AG20443 (cell line): ENCODE results near the gene HMGN3.

ENCODE experiments used
- DNase-seq: peaks from one replicate; pipeline ENCODE4 v3.0.0; 2012; ENCODE audit warnings: low spot score, mixed read lengths

HMGN3 gene

DNA sequence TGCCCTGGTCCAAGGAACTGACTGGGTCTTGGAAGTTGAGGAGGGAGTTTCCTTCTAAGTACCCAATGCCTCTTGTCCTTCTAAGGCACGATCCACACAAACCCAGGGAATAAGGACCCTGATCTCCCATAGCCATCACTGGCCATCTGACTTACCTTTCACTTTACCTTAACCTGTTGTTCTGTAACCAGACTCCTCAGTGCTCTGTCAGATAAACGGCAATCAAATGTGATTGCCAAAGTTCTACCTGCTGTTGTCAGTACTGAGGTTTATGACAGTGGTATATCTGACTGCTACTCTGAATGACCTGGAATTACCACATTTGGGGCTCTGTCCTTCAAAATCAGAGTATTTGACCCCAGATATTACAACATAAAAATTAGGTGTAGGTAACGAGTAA is 49.8 kb downstream of the HMGN3 start:
- DNase-seq, result no peak

DNA sequence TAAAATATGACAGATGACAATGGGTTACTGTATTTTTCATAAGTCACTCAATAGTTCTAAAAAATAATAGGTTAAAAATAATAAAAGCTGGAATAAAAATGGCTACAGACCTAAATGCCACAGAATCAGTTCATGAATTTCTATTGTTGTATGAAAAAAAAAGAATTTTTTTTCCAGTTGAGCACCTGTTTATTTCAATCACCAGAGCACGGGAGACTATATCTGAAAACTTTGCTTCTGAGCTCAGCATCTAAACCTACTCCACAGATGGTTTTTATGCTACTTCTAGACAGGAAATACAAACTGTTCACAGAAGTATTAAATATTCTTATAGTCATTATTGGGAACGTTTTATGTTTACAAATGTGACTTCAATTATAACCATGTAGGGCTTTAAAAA is 50.4 kb downstream of the HMGN3 start:
- no peak for DNase-seq

DNA sequence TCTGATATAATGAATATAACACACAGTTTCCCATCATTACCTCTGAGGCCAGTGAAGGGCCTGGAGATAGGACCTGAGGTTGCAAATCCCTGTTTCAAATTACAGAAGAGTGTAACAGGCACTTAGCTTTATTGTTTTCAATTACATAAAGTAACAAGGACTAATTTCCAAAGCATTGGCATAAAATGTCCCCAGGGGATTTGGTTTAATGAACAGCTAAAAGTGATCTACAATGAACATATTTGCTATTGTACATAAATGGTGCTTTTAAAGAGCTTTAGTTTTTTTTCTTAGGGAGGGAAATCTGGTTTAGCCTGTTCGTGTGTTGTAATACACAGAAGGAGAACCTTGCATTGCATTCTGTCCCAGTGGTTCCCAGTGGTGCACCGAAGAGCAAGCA is 54.4 kb downstream of the HMGN3 start:
- no peak for DNase-seq

DNA sequence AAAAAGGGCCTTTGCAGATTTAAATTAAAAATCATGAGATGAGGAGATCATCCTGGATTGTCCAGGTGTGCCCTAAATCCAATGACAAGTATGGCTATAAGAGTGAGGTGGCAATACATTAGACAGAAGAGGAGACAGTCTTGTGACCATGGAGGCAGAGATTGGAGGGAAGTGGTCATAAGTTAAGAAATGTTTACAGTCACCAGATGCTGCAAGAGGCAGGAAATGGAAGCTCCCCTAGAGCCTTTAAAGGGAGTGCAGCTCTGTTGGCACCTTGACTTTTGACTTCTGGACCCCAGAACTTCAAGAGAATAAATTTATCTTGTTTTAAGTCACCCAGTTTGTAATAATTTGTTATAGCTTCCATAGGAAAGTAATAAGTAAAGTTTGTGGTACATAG is 61.1 kb downstream of the HMGN3 start:
- no peak for DNase-seq

DNA sequence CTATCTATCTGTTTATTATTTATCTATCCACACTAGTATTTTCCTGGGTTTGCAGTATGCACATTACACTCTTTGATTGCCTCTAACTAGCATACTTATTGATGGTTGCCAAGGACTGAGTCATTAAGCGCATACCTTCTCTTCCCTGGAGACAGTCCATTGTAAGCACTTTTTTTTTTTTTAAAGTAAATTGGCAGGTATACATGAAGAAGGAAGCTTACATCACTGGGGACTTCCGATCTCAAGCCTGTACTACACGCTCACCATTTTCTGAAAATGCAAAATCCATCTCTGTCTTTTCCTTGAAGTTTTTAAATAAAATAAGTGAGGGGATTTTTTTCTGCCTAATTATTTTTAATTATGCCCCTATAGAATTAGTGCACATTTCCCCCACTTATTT is 63.5 kb downstream of the HMGN3 start:
- DNase-seq, result no peak

DNA sequence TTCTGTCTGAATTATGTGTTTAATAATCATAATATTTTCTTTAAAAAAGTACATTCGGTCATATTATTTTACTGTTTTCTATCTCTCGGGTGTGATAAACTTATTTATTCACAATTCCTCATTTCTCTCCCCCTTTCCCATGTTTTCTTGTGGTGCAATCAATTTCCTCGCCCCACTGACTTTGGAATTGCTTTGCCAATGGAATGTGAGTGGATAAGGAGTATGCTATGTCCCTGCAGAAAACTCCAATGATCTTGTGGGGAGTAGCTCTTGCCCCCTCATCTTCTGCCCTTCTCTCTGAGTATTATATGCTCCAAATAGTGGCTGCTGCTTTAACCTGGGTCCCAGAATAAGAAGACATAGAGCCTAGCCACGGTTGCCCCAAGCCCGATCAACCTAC is 64.1 kb downstream of the HMGN3 start:
- DNase-seq, result no peak

DNA sequence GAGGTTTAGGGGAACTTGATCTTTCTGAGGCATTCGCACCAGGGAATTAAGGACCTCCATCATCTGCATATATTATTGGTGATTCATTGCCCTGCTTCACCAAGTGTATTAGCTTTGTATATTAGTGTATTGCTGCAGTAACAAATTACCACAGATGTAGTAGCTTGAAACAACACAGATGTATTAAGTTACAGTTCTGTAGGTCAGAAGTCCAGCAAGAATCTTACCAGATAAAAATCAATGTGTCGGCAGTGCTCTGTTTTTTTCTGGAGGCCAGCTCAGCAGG is 65.8 kb downstream of the HMGN3 start:
- DNase-seq, result no peak

DNA sequence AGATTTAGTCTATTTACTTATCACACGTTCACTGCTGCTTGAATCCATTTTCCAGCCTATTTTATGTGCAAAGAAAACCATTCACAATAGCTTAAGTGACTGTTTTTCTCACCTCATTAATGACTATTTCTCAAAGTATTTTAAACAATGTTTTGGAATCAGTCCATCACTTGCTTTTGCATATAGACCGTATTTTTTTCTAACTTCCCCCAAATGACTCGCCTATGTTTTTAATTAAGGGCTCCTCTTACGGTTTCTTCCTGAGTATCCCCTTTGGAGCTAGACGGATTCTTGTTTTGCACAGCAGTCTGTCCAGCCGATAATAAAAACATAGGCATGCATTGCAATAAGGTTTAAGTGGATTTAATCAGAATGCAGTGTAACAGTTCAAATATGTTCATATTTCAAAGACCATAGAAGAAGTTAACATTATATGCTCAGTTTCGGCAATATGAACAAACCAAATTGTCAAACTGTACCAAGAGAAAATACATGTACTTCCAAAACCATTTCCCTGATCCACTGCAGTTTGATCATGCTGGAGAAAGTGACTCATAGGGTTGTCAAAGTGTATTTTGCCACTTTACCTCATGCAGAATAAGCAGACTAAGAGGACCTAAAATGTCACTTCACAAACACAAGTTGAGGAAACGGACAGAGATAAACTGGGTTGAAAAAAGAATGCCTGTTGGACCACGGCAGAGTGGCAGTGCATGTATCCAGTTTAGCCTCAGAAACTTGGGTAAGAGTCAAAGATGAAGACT is 66.4 kb downstream of the HMGN3 start:
- no peak for DNase-seq

DNA sequence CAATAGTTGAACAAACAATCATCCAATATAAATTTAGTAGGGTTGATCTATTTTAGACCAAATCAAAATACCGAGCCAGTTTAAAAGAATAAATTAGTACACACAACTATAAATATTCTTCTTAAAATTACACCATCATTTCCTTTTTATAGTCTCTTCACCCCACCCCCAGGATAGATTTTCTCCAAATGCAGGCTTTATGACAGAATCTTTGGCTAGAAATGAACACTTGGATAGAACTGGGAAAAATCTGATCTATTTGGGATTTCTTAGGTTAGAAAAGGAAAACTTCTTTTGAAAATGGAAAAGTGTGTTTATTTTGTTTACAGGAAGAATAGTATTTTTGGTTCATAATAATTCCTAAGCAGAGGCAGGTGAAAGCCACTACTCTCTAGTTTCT is 74.6 kb downstream of the HMGN3 start:
- DNase-seq, result no peak

DNA sequence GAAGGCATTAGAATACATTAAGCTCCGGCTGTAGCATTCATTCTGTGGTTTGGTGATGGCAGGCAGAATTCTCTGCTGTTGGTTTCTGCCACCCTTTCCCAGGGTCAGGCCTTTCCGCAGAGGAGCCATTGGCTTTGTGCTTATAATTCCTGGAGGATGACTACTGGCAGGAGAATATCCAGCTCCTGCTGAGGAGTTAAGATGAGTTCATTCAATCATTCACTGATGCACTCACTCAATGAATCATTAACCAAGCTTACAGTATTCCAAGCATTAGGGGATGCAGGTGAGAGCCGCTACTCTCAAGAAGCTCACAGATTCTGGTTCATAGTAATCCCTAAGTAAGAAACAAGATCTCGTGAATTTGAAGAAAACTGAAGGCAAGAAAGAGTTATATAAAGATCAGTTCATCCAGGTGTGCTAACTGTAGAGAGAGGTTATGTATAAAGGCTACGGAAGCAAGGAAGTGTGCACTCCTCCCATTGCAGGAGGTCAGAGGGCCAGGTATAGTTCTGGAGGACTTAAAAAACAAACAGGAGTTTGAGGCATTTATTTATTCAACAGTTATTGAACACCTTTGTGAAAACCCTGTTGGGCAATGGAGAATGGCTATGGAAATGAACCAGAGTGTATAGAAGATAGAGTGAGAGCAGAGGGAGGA is 75.5 kb downstream of the HMGN3 start:
- no peak for DNase-seq

DNA sequence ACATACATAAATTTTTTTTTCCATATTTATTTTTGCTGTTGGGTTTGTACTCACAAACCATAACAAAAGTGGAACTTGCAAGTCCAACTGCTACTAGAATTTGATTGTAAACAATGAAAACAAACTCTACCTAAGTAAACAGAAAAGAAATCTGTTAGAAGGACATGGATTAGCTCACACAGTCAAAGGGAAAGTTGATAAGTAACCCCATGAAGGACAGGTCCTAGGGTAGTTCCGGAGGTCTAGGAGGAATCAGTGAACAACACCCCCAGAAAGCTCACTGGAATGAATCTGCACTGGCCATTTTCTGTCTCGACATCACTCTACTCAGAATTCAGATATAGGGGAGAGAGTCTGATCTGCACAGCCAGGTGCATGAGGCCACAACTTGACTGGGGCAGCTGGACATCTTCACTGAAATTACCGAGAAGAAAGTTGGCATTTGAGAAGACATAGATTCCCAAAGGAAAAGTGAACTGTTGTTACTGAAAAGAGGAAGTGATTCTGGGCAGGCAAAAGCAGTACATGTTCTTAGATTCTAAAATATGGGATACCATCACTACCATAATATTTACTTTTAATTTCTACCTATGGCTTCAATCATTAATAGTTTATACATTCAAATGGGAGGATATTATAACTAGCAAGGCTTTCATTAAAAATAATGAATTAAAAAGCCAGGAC is 76.4 kb downstream of the HMGN3 start:
- DNase-seq, result no peak

DNA sequence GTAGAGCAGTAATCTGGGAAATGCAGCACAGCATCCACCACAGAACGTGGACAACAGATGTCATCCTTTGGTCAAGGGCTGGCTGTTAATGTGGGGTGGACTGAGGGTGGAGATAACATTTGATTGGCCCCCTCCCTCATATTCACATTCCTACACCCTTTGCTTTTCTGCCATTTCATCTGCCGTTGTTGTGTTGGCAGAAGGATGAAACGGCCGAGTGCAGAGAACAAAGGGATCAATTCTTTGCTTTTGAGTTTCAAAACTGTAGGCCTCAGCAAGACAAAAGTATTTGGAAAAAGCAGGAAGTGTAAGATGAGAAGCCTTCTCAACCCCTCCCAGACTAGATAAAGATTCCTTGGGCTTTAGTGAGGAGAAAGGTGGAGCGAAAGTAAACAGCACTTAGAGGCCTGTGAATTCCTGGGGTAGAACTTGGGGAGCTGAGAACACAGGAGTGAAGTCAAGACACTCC is 82.2 kb downstream of the HMGN3 start:
- no peak for DNase-seq
